Measurements from ENCODE around the gene FRMD1. TPM values are rescaled to one million over a fixed set of nuclear protein-coding genes. Genes with fewer than 3 reads are reported as not detected.

The FRMD1 gene
- total and polyA plus RNA-seq, 2 donors (not counting 1 experiment from before 2014, with no cell fraction given) = not detected

- no peak overlapping the region for H3K4me3 ChIP-seq (ENCODE audit: control extremely low read depth in 1 of 5, extremely low read depth in 1 of 5, insufficient read depth in 1 of 5, low read depth in 2 of 5, low read length in 4 of 5)
- intact Hi-C loops (cut with micrococcal nuclease) = no loop called here
- no peaks in the 10 kb centered on the region for H3K4me1 Mint-ChIP-seq
- DNase-seq (no peak), ATAC-seq (ENCODE audit: low read depth) (no peak)
- H3K36me3 ChIP-seq (replicated peaks in 1 of 2; ENCODE audit: control extremely low read depth in 1 of 2, control insufficient read depth in 1 of 2, extremely low read depth in 1 of 2, insufficient read depth in 2 of 2, low read length in 1 of 2) = no peaks in the 10 kb centered on the region
- TF ChIP-seq CTCF (IDR thresholded peaks at IDR 0.05) = no peak
- TF ChIP-seq EZH2 (IDR thresholded peaks at IDR 0.05; ENCODE audit: borderline replicate concordance, insufficient read depth, low read depth, low read length, poor library complexity, severe bottlenecking) = no peak
- ChIA-PET CTCF (no interaction called here), POLR2A (no interaction called here)
- H2AFZ ChIP-seq (ENCODE audit: insufficient read depth, low read depth, low read length, poor library complexity, severe bottlenecking) = no peak overlapping the region
- no peak overlapping the region for H3K27ac ChIP-seq (ENCODE audit: low read length in 2 of 2)
- no peak overlapping the region for H3K4me3 Mint-ChIP-seq
- H4K20me1 ChIP-seq (ENCODE audit: control insufficient read depth, insufficient read depth, low read length, poor library complexity, severe bottlenecking) = no peaks in the 10 kb centered on the region
- no peaks in the 10 kb centered on the region for H3K4me1 ChIP-seq (ENCODE audit: control insufficient read depth in 2 of 2, insufficient read depth in 2 of 2, low read length in 2 of 2)
- H3K9ac ChIP-seq (ENCODE audit: low read length) = no peak overlapping the region
- H3K27me3 Mint-ChIP-seq = peaks cover 25% of the 10 kb centered on the region
- H3K9me3 Mint-ChIP-seq (ENCODE audit: insufficient read depth) = no peaks in the 10 kb centered on the region
- no peaks in the 10 kb centered on the region for H3K27me3 ChIP-seq (replicated peaks in 1 of 4; ENCODE audit: control extremely low read depth in 1 of 4, control insufficient read depth in 3 of 4, insufficient read depth in 4 of 4, low read length in 3 of 4)
- WGBS (ENCODE audit: insufficient coverage) = no CpG with 5 or more reads among the region's 8 CpGs
- no peaks in the 10 kb centered on the region for H3K9me3 ChIP-seq (ENCODE audit: control extremely low read depth in 1 of 3, control insufficient read depth in 2 of 3, insufficient read depth in 1 of 3, low read length in 2 of 3)
- no peak overlapping the region for H3K4me2 ChIP-seq (replicated peaks; ENCODE audit: low read depth, low read length, poor library complexity, severe bottlenecking)
- no peaks in the 10 kb centered on the region for H3K79me2 ChIP-seq (ENCODE audit: control insufficient read depth, insufficient read depth, low read length)
- H3K27ac Mint-ChIP-seq = no peak overlapping the region
Observed at GRCh38 chr6:168107191-168107983, 28.4 kb upstream of the FRMD1 start.

- Histone ChIP-seq H3K4me3 (ENCODE audit: control extremely low read depth in 1 of 5, extremely low read depth in 1 of 5, insufficient read depth in 1 of 5, low read depth in 2 of 5, low read length in 4 of 5) (no peak overlapping the region), H3K79me2 (ENCODE audit: control insufficient read depth, insufficient read depth, low read length) (no peaks in the 10 kb centered on the region), H3K9ac (ENCODE audit: low read length) (no peak overlapping the region), H3K36me3 (replicated peaks in 1 of 2; ENCODE audit: control extremely low read depth in 1 of 2, control insufficient read depth in 1 of 2, extremely low read depth in 1 of 2, insufficient read depth in 2 of 2, low read length in 1 of 2) (no peaks in the 10 kb centered on the region), H4K20me1 (ENCODE audit: control insufficient read depth, insufficient read depth, low read length, poor library complexity, severe bottlenecking) (no peaks in the 10 kb centered on the region), H3K9me3 (ENCODE audit: control extremely low read depth in 1 of 3, control insufficient read depth in 2 of 3, insufficient read depth in 1 of 3, low read length in 2 of 3) (no peaks in the 10 kb centered on the region), H3K4me1 (ENCODE audit: control insufficient read depth in 2 of 2, insufficient read depth in 2 of 2, low read length in 2 of 2) (no peaks in the 10 kb centered on the region), H2AFZ (ENCODE audit: insufficient read depth, low read depth, low read length, poor library complexity, severe bottlenecking) (no peak overlapping the region), H3K27me3 (replicated peaks in 1 of 4; ENCODE audit: control extremely low read depth in 1 of 4, control insufficient read depth in 3 of 4, insufficient read depth in 4 of 4, low read length in 3 of 4) (peaks cover 0 to 3% (median 0%) of the 10 kb centered on the region in 4 experiments), H3K4me2 (replicated peaks; ENCODE audit: low read depth, low read length, poor library complexity, severe bottlenecking) (no peak overlapping the region), H3K27ac (ENCODE audit: low read length in 2 of 2) (no peak overlapping the region)
- ATAC-seq (ENCODE audit: low read depth) (no peak), DNase-seq (no peak)
- intact Hi-C loops (cut with micrococcal nuclease) = no loop called here
- CTCF ChIA-PET = no interaction called here
- TF ChIP-seq EZH2 (IDR thresholded peaks at IDR 0.05; ENCODE audit: borderline replicate concordance, insufficient read depth, low read depth, low read length, poor library complexity, severe bottlenecking) = no peak
- no peak for TF ChIP-seq CTCF (IDR thresholded peaks at IDR 0.05)
- Mint-ChIP-seq H3K4me1 (no peaks in the 10 kb centered on the region), H3K27me3 (peaks cover 32% of the 10 kb centered on the region), H3K27ac (no peak overlapping the region), H3K4me3 (no peak overlapping the region), H3K9me3 (ENCODE audit: insufficient read depth) (no peaks in the 10 kb centered on the region)
- POLR2A ChIA-PET = no interaction called here
- no CpG with 5 or more reads among the region's 3 CpGs for WGBS (ENCODE audit: insufficient coverage)
Observed at GRCh38 chr6:168106633-168107005, 27.6 kb upstream of the FRMD1 start.
